ENCODE results near the gene OCA2.

DNA sequence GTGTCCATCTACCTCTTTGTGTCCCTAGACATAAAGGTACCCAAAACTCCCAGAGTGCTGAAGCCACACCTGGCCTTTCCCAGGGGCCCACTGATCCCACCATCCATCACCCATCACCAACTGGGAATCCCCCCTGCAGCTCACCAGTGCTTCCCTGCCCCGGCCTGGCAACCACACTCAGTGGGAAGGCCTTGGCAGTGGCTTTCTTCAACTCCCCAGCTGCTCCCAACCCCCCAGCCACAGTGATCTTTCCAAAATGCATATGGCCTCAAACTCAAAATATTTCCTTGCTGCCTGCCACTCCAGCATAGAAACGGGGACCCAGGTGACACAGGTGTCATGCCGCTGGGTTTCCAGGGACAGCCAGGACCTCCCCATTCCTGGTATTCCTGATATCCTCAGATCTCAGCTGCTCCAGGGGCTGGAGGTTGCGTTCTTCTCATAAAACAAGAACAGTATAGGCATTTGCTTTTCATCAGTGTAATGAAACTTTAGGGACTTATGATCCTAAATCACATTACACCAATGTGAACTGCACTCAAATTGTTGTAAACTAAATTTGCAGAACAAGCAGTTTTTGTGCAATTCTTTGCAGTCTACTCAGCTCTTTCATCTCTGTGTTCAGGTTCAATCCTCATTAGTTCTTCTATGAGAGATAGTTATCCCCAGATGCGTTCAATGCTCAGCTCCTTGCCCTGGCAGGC lies 1.3 kb downstream of the OCA2 start:
- TF ChIP-seq TCF7L2 (IDR thresholded peaks at IDR 0.05; ENCODE audit: low read depth, low read length), result no peak
- TF ChIP-seq, protein P1, sequence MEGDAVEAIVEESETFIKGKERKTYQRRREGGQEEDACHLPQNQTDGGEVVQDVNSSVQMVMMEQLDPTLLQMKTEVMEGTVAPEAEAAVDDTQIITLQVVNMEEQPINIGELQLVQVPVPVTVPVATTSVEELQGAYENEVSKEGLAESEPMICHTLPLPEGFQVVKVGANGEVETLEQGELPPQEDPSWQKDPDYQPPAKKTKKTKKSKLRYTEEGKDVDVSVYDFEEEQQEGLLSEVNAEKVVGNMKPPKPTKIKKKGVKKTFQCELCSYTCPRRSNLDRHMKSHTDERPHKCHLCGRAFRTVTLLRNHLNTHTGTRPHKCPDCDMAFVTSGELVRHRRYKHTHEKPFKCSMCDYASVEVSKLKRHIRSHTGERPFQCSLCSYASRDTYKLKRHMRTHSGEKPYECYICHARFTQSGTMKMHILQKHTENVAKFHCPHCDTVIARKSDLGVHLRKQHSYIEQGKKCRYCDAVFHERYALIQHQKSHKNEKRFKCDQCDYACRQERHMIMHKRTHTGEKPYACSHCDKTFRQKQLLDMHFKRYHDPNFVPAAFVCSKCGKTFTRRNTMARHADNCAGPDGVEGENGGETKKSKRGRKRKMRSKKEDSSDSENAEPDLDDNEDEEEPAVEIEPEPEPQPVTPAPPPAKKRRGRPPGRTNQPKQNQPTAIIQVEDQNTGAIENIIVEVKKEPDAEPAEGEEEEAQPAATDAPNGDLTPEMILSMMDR (IDR thresholded peaks at IDR 0.05), result no peak
- TF ChIP-seq, protein P2, sequence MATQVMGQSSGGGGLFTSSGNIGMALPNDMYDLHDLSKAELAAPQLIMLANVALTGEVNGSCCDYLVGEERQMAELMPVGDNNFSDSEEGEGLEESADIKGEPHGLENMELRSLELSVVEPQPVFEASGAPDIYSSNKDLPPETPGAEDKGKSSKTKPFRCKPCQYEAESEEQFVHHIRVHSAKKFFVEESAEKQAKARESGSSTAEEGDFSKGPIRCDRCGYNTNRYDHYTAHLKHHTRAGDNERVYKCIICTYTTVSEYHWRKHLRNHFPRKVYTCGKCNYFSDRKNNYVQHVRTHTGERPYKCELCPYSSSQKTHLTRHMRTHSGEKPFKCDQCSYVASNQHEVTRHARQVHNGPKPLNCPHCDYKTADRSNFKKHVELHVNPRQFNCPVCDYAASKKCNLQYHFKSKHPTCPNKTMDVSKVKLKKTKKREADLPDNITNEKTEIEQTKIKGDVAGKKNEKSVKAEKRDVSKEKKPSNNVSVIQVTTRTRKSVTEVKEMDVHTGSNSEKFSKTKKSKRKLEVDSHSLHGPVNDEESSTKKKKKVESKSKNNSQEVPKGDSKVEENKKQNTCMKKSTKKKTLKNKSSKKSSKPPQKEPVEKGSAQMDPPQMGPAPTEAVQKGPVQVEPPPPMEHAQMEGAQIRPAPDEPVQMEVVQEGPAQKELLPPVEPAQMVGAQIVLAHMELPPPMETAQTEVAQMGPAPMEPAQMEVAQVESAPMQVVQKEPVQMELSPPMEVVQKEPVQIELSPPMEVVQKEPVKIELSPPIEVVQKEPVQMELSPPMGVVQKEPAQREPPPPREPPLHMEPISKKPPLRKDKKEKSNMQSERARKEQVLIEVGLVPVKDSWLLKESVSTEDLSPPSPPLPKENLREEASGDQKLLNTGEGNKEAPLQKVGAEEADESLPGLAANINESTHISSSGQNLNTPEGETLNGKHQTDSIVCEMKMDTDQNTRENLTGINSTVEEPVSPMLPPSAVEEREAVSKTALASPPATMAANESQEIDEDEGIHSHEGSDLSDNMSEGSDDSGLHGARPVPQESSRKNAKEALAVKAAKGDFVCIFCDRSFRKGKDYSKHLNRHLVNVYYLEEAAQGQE (IDR thresholded peaks at IDR 0.05; ENCODE audit: insufficient read depth in 1 of 2, low read depth in 2 of 2, low read length in 1 of 2), result no peak
- TF ChIP-seq POLR2AphosphoS5 (IDR thresholded peaks at IDR 0.05; ENCODE audit: low read depth, low read length), result no peak
- TF ChIP-seq SIN3A (IDR thresholded peaks at IDR 0.05; ENCODE audit: borderline replicate concordance, insufficient read depth, low read depth, low read length), result no peak

Measured in Panc1 (cell line).